GDM1 (cell line): ENCODE data around the gene CAMK1.

Experiments
- DNase-seq: peaks from one replicate; lab custom pipeline; 2025; lab: John Stamatoyannopoulos, UW

The CAMK1 gene

GRCh38 chr3:9769426-9770275 lies at the start of gene CAMK1:
CAMK1 (minus strand) TSS chr3:9769947; CDS start chr3:9767749, 2,198 bp downstream.
- DNase-seq: no peak

- no peak for DNase-seq
Observed at GRCh38 chr3:9818666-9819335, 49.1 kb upstream of the CAMK1 start.

- DNase-seq: no peak
Observed at GRCh38 chr3:9817436-9817835, 47.7 kb upstream of the CAMK1 start.

- DNase-seq: no peak
Observed at GRCh38 chr3:9815986-9816385, 46.2 kb upstream of the CAMK1 start.

- no peak for DNase-seq
Observed at GRCh38 chr3:9812870-9813483, 43.2 kb upstream of the CAMK1 start.

- no peak for DNase-seq
Observed at GRCh38 chr3:9810846-9811245, 41.1 kb upstream of the CAMK1 start.

- DNase-seq: no peak
Observed at GRCh38 chr3:9810433-9810770, 40.7 kb upstream of the CAMK1 start.

GRCh38 chr3:9809615-9810432 lies 40.1 kb upstream of the CAMK1 start, which contains the start of gene TTLL3:
TTLL3 (plus strand) TSS chr3:9810262; CDS start chr3:9810662, 400 bp downstream.
- peak; percentile 60 for DNase-seq

GRCh38 chr3:9809239-9809614 lies 39.5 kb upstream of the CAMK1 start:
- no peak for DNase-seq

- DNase-seq: peak; percentile 19
Observed at GRCh38 chr3:9808345-9809037, 38.7 kb upstream of the CAMK1 start.

GRCh38 chr3:9807981-9808344 lies 38.2 kb upstream of the CAMK1 start:
- no peak for DNase-seq

- DNase-seq: no peak
Observed at GRCh38 chr3:9806688-9807589, 37.2 kb upstream of the CAMK1 start.

- no peak for DNase-seq
Observed at GRCh38 chr3:9806137-9806536, 36.4 kb upstream of the CAMK1 start.

- DNase-seq: no peak
Observed at GRCh38 chr3:9804996-9805395, 35.2 kb upstream of the CAMK1 start.

- no peak for DNase-seq
Observed at GRCh38 chr3:9803494-9803893, 33.7 kb upstream of the CAMK1 start.

GRCh38 chr3:9800529-9800928 lies 30.8 kb upstream of the CAMK1 start:
- no peak for DNase-seq

- DNase-seq: no peak
Observed at GRCh38 chr3:9797196-9797945, 27.6 kb upstream of the CAMK1 start.

- DNase-seq: no peak
Observed at GRCh38 chr3:9795207-9795606, 25.5 kb upstream of the CAMK1 start.

- no peak for DNase-seq
Observed at GRCh38 chr3:9794400-9794799, 24.7 kb upstream of the CAMK1 start.
